ENCODE measurements around the gene UBE2V1.

DNA sequence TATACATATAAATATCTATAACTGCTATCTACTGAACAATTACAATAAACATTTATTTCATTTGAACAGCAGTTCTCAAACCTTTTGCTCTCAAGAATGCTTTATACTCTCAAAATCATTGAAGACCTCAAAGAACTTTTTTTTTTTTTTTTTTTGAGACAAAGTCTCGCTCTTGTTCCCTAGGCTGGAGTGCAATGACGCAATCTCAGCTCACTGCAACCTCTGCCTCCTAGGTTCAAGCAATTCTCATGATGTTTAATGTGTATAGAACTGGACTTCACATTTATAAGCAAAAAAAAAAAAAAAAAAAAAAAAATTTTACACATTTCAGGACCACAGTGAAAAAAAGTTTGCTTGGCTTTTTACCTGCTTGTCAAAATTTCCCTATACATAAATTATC, 11.7 kb downstream of the UBE2V1 start:
- TF ChIP-seq EZH2phosphoT487 (conservative IDR thresholded peaks at IDR 0.05; ENCODE audit: low read length): no peak
- TF ChIP-seq, protein P1, sequence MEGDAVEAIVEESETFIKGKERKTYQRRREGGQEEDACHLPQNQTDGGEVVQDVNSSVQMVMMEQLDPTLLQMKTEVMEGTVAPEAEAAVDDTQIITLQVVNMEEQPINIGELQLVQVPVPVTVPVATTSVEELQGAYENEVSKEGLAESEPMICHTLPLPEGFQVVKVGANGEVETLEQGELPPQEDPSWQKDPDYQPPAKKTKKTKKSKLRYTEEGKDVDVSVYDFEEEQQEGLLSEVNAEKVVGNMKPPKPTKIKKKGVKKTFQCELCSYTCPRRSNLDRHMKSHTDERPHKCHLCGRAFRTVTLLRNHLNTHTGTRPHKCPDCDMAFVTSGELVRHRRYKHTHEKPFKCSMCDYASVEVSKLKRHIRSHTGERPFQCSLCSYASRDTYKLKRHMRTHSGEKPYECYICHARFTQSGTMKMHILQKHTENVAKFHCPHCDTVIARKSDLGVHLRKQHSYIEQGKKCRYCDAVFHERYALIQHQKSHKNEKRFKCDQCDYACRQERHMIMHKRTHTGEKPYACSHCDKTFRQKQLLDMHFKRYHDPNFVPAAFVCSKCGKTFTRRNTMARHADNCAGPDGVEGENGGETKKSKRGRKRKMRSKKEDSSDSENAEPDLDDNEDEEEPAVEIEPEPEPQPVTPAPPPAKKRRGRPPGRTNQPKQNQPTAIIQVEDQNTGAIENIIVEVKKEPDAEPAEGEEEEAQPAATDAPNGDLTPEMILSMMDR (IDR thresholded peaks at IDR 0.05; ENCODE audit: insufficient read depth, low read length, poor library complexity, severe bottlenecking): no peak

Data from SU-DHL-6 (cell line).